Type B pancreatic cell (in vitro differentiated cells): Measurements from ENCODE around the gene KCNA1. TPM values are rescaled to one million over a fixed set of nuclear protein-coding genes. Genes with fewer than 3 reads are reported as not detected.

Experiments used
- DNase-seq: peaks from one replicate; pipeline ENCODE4 v3.0.0; 2021; ENCODE audit warnings: mixed read lengths; ENCODE audit not compliant: unreplicated experiment; ENCODE audit errors: extremely low spot score
- H3K27ac Mint-ChIP-seq: 2 replicates; pipeline ENCODE4 v1.8.0; 2021; ENCODE audit warnings: mild to moderate bottlenecking, mixed read lengths
- H3K27me3 Mint-ChIP-seq: 2 replicates; pipeline ENCODE4 v1.8.0; 2021; ENCODE audit warnings: mixed read lengths
- H3K36me3 Mint-ChIP-seq: 2 replicates; pipeline ENCODE4 v1.8.0; 2021; ENCODE audit warnings: mixed read lengths
- H3K4me1 Mint-ChIP-seq: one replicate; pipeline ENCODE4 v1.8.0; 2021; ENCODE audit warnings: mixed read lengths; ENCODE audit not compliant: unreplicated experiment
- H3K4me3 Mint-ChIP-seq: 2 replicates; pipeline ENCODE4 v1.8.0; 2021; ENCODE audit warnings: mild to moderate bottlenecking, mixed read lengths
- H3K9me3 Mint-ChIP-seq: 2 replicates; pipeline ENCODE4 v1.8.0; 2021; ENCODE audit warnings: mixed read lengths
- long read RNA-seq: library from polyadenylated mRNA; unstranded; transcript quantifications from one replicate; pipeline ENCODE4 v2.0.0, GENCODE V29; 2020
- total RNA-seq: library from RNA; stranded (reverse); gene quantifications from 2 replicates; pipeline ENCODE4 v1.2.1, GENCODE V29; 2021; ENCODE audit warnings: low replicate concordance
- TF ChIP-seq, protein P1 (sequence below): fragments of 200-600 bp; sonication (generic); conservative IDR thresholded peaks from 2 replicates; pipeline ENCODE4 v1.5.0; 2021; ENCODE audit warnings: antibody characterized with exemption, mild to moderate bottlenecking

Gene KCNA1
- total RNA-seq, result 0.26 and 1.8 TPM in 2 replicates
- long read RNA-seq, result 0 reads

DNA sequence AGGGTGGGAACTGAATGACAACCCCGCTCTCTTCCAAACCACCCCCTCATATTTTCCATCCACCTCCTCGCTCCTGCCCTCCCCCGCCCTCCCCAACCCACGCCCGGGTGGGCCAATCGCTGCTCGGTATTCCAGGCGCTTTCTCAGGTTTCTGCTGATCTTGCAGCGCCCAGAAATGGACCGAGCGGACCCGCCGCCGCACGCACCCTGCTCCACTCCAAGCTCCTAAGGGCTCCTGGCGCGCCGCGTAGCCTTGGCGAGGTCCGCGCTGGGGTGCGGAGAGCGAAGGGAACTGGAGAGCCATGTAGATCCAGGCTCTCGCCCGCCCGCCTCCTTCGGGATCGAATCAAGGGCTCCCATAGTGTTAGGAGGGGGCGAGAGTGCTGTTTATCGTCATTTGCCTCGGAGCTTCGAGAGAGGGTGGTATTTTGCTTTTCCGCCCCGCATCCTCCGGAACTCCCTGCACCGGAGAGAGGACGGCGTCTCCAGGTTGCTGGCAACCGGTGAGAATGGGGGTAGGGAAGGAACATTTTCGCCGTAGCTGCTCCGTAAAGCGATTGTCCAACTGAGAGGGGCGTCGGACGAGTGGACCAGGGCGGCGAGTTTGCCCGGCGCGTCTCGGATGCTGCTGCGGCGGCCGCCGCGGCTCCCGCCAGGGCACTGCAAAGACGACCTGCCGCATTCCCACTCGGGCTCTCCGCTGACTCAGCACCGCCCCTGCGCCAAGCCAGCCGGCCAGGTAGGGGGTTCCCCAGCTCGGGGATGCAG is at the start of gene KCNA1:
Gene KCNA1, plus strand, starts transcription at position 172 of the 768 bp plus-strand sequence. CDS start 1,474 bp downstream, outside the sequence.
- peaks cover 9% of the 10 kb centered on the region for H3K9me3 Mint-ChIP-seq
- peaks cover 19% of the 10 kb centered on the region for H3K36me3 Mint-ChIP-seq
- no peaks in the 10 kb centered on the region for H3K4me1 Mint-ChIP-seq
- no peak within 1 kb of the TSS for H3K27ac Mint-ChIP-seq
- TF ChIP-seq, protein P1, sequence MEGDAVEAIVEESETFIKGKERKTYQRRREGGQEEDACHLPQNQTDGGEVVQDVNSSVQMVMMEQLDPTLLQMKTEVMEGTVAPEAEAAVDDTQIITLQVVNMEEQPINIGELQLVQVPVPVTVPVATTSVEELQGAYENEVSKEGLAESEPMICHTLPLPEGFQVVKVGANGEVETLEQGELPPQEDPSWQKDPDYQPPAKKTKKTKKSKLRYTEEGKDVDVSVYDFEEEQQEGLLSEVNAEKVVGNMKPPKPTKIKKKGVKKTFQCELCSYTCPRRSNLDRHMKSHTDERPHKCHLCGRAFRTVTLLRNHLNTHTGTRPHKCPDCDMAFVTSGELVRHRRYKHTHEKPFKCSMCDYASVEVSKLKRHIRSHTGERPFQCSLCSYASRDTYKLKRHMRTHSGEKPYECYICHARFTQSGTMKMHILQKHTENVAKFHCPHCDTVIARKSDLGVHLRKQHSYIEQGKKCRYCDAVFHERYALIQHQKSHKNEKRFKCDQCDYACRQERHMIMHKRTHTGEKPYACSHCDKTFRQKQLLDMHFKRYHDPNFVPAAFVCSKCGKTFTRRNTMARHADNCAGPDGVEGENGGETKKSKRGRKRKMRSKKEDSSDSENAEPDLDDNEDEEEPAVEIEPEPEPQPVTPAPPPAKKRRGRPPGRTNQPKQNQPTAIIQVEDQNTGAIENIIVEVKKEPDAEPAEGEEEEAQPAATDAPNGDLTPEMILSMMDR, result no peak
- peaks cover 43% of the 10 kb centered on the region for H3K27me3 Mint-ChIP-seq
- H3K4me3 Mint-ChIP-seq, result peak within 1 kb of the TSS; percentile 92
- peak; percentile 68 for DNase-seq

DNA sequence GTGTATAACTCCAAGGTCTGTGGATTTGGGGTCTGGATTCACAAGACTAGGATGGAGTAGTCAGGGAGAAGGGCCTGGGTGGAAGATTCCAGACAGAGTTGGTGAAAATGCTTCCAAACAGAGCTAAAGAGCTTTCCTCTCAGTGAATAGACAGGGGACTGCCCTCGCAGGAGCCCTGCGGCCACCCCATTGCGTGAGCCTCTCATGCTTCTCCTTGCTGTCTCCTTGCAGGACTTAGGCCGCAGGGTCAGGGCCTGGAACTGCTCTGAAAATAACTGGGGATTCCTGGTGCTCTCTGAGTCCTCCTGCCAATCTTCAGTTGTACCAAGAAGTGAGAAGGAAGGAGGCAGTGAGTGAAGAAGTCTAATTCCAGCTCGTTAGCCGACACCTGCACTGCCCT is 49.0 kb upstream of the KCNA1 start:
- DNase-seq, result no peak
- Mint-ChIP-seq H3K36me3 (no peaks in the 10 kb centered on the region), H3K27me3 (peaks cover 88% of the 10 kb centered on the region), H3K4me1 (peaks cover 12% of the 10 kb centered on the region), H3K27ac (no peak overlapping the region), H3K4me3 (no peak overlapping the region), H3K9me3 (no peaks in the 10 kb centered on the region)
- TF ChIP-seq, protein P1, result no peak

DNA sequence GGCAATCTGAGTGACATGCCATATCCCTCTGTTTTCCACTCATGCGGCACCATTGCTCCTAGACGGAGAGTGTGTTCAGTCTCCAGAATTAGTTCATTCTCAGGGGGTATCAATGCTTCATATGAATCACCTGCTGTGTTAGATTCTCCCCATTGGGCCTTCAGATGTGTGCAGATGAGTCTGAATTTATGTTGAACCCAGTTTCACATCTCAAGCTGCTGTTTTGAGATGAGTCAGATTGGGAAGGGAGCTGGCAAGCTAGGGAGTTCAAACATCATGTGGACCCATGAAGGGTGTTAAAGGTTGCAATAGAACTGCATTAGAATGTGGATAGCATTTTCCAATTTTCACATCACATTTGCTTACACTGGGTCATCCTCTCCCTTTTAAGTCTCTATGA is 46.9 kb upstream of the KCNA1 start:
- H3K4me3 Mint-ChIP-seq, result no peak overlapping the region
- no peaks in the 10 kb centered on the region for H3K9me3 Mint-ChIP-seq
- H3K4me1 Mint-ChIP-seq, result peaks cover 8% of the 10 kb centered on the region
- H3K27me3 Mint-ChIP-seq, result peaks cover 95% of the 10 kb centered on the region
- H3K27ac Mint-ChIP-seq, result no peak overlapping the region
- TF ChIP-seq, protein P1, result no peak
- H3K36me3 Mint-ChIP-seq, result no peaks in the 10 kb centered on the region
- DNase-seq, result no peak

DNA sequence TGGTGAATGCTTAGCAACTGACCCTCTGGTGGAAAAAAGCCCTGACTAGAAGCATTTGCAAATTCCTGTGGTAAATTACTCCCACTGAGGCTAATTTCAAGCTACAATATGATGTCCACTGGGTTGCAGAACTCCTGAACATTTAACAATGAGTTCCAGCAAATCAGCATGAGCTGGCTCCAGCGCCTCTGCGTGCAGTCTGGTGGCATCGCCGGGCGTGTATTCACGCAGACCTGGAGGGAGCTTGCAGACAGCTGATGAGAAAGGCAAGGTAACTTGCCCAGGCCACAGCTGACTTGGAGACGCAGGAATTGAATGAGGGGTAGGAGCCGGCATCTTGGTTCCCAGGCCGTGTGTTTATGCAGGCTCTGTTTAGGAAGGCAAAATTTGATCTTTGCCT is 45.1 kb upstream of the KCNA1 start:
- no peak for DNase-seq
- H3K27ac Mint-ChIP-seq, result no peak overlapping the region
- peaks cover 3% of the 10 kb centered on the region for H3K4me1 Mint-ChIP-seq

DNA sequence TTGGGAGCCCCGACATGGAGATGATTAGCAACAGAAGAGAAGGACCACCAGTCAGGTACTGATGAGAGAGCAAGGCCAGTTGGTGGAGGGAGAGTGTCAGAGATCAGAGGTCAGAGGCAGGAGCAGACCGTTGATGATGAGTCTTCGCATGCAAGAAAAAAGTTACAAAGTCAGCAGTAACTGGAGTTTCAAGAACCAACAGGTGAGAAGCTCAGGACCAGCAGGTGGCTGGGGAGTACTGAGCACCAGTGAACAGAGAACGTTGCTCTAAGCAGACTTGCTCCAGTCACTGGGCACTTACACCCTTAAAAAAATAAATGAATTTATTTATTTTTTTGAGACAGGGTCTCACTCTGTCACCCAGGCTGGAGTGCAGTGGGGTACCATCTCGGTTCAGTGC is 44.5 kb upstream of the KCNA1 start:
- H3K27ac Mint-ChIP-seq, result no peak overlapping the region
- H3K9me3 Mint-ChIP-seq, result no peaks in the 10 kb centered on the region
- no peak for DNase-seq
- TF ChIP-seq, protein P1, result no peak
- no peak overlapping the region for H3K4me3 Mint-ChIP-seq
- H3K27me3 Mint-ChIP-seq, result peaks cover 88% of the 10 kb centered on the region
- no peaks in the 10 kb centered on the region for H3K4me1 Mint-ChIP-seq
- no peaks in the 10 kb centered on the region for H3K36me3 Mint-ChIP-seq

More for the DNA sequence above, 45.1 kb upstream of the KCNA1 start:
- TF ChIP-seq, protein P1, result no peak
- no peaks in the 10 kb centered on the region for H3K36me3 Mint-ChIP-seq
- peaks cover 91% of the 10 kb centered on the region for H3K27me3 Mint-ChIP-seq
- H3K4me3 Mint-ChIP-seq, result no peak overlapping the region
- H3K9me3 Mint-ChIP-seq, result no peaks in the 10 kb centered on the region
